Lower lobe of right lung (tissue), 2 donors: ENCODE data around the gene TMEM164. TPM values are rescaled to one million over a fixed set of nuclear protein-coding genes. Genes with fewer than 3 reads are reported as not detected.

Experiments used
- ATAC-seq, 2 donors: fragments of 200-7000 bp; cut with Tn5 transposase; one replicate each; pipeline ENCODE4 v1.9.1; 2020 to 2022; ENCODE audit warnings: mild to moderate bottlenecking in 2 of 2, moderate library complexity in 2 of 2
- DNase-seq: peaks from one replicate; pipeline ENCODE4 v3.0.0-alpha.2; 2020
- H3K27ac ChIP-seq: fragments of 200-600 bp; one replicate; pipeline ENCODE4 v1.8.0; 2022
- H3K27me3 ChIP-seq: fragments of 200-600 bp; one replicate; pipeline ENCODE4 v1.8.0; 2022; ENCODE audit warnings: low read depth
- H3K36me3 ChIP-seq: fragments of 200-600 bp; one replicate; pipeline ENCODE4 v1.8.0; 2022; ENCODE audit warnings: mild to moderate bottlenecking
- H3K4me1 ChIP-seq: fragments of 200-600 bp; one replicate; pipeline ENCODE4 v1.8.0; 2022
- H3K4me3 ChIP-seq: fragments of 200-600 bp; one replicate; pipeline ENCODE4 v1.8.0; 2022; ENCODE audit warnings: mild to moderate bottlenecking
- H3K9me3 ChIP-seq: fragments of 200-600 bp; one replicate; pipeline ENCODE4 v1.8.0; 2022
- CTCF ChIP-seq: fragments of 200-600 bp; IDR thresholded peaks from one replicate; pipeline ENCODE4 v1.8.0; 2022; ENCODE audit warnings: antibody characterized with exemption, mild to moderate bottlenecking
- intact Hi-C: fragments of 100-400 bp; cut with DNase I; formaldehyde crosslinking; loops from one replicate; pipeline ENCODE4 v1.11.0; 2022
- total RNA-seq: library from RNA; stranded (reverse); fragmentation: NEBNext Ultra II Directional; extraction: Animal tissue kit (Norgen Biotek cat#: 25700); gene quantifications from one replicate; pipeline ENCODE4 v1.2.1, GENCODE V29; 2021
- donor health status: DM: no; HTN: yes; CAD: no; lungs with severe emphysema.

The TMEM164 gene
- total RNA-seq, 1 donor from 2014 or later = 66.4 TPM

- TF ChIP-seq CTCF = no peak
Measured at GRCh38 chrX:110194977-110195376, 192.1 kb downstream of the TMEM164 start.

GRCh38 chrX:110201799-110202198 lies 198.9 kb downstream of the TMEM164 start:
- TF ChIP-seq CTCF = no peak
- no peaks in the 10 kb centered on the region for H3K9me3 ChIP-seq
- intact Hi-C loops = no loop called here
- ATAC-seq (no peak), DNase-seq (no peak)
- H3K4me1 ChIP-seq = no peaks in the 10 kb centered on the region
- no peaks in the 10 kb centered on the region for H3K27me3 ChIP-seq
- H3K36me3 ChIP-seq = no peaks in the 10 kb centered on the region
- H3K27ac ChIP-seq = no peak overlapping the region
- no peak overlapping the region for H3K4me3 ChIP-seq

More at GRCh38 chrX:110194977-110195376, 192.1 kb downstream of the TMEM164 start:
- no peaks in the 10 kb centered on the region for H3K36me3 ChIP-seq
- DNase-seq (no peak), ATAC-seq (peak in 1 of 2 donors; percentile 44)
- H3K27ac ChIP-seq = no peak overlapping the region
- H3K9me3 ChIP-seq = no peaks in the 10 kb centered on the region
- H3K27me3 ChIP-seq = no peaks in the 10 kb centered on the region
- intact Hi-C loops = no loop called here
- no peak overlapping the region for H3K4me3 ChIP-seq
- H3K4me1 ChIP-seq = no peaks in the 10 kb centered on the region

- ATAC-seq = no peak
- Histone ChIP-seq H3K4me1 (no peaks in the 10 kb centered on the region), H3K36me3 (no peaks in the 10 kb centered on the region), H3K9me3 (no peaks in the 10 kb centered on the region), H3K27ac (no peak overlapping the region), H3K27me3 (no peaks in the 10 kb centered on the region), H3K4me3 (no peak overlapping the region)
- no peak for TF ChIP-seq CTCF
- DNase-seq = no peak
- intact Hi-C loops = no loop called here
Measured at GRCh38 chrX:110204986-110205385, 202.1 kb downstream of the TMEM164 start.

GRCh38 chrX:110208092-110208491 lies 205.2 kb downstream of the TMEM164 start:
- DNase-seq = no peak
- H3K36me3 ChIP-seq = no peaks in the 10 kb centered on the region
- ATAC-seq = no peak
- intact Hi-C loops = no loop called here
- no peaks in the 10 kb centered on the region for H3K4me1 ChIP-seq
- TF ChIP-seq CTCF = no peak
- no peak overlapping the region for H3K4me3 ChIP-seq
- no peak overlapping the region for H3K27ac ChIP-seq
- H3K9me3 ChIP-seq = no peaks in the 10 kb centered on the region
- no peaks in the 10 kb centered on the region for H3K27me3 ChIP-seq

GRCh38 chrX:110210417-110211139 lies 207.7 kb downstream of the TMEM164 start:
- no peaks in the 10 kb centered on the region for H3K27me3 ChIP-seq
- H3K36me3 ChIP-seq = no peaks in the 10 kb centered on the region
- no peaks in the 10 kb centered on the region for H3K4me1 ChIP-seq
- no peak overlapping the region for H3K4me3 ChIP-seq
- TF ChIP-seq CTCF = no peak
- DNase-seq (no peak), ATAC-seq (no peak)
- no peak overlapping the region for H3K27ac ChIP-seq
- no peaks in the 10 kb centered on the region for H3K9me3 ChIP-seq
- intact Hi-C loops = no loop called here
